Suppressor macrophage (primary cell): Measurements from ENCODE around the gene PPARA.
"Not testable (repeated sequence)": the region's sequence is repeated elsewhere in the genome, so short reads cannot be mapped to it uniquely, and the experiment has no call there.

Experiments used
- DNase-seq, 4 experiments: peaks; one replicate each; pipeline ENCODE4 v3.0.0-alpha.2; 2020 to 2022

PPARA gene

GRCh38 chr22:46176508-46177003 lies 26.2 kb downstream of the PPARA start:
- no peak for DNase-seq

DNA sequence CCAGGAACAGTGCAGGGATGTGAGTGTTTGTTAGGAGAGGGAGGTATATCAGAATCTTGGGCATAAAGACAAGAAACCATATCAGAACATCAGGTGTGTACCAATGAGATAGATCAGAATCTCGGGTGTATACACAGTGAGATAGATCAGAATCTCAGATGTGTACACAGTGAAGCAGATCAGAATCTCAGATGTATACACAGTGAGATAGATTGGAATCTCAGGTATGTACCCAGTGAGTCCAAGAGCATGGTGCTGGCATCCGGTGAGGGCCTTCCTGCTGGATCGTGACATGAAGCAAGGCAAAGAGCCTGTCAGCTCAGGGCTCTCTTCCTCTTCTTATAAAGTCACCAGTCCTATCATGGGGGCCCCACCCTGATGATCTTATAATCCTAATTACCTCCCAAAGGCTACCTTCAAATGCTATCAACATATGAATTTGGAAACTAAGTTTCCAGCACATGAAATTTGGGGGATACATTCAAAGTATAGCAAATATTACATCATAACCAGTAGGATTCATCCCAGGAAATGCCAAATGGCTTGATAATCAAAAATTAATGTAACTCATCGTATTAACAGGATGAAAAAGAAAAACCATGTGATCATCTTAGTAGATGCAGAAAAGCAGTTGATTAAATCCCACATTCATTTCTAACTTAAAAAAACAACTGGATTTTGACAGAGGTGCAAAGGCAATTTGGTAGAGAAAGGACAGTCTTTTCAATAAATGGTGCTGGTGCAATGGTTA lies 28.6 kb downstream of the PPARA start:
- DNase-seq: no peak

DNA sequence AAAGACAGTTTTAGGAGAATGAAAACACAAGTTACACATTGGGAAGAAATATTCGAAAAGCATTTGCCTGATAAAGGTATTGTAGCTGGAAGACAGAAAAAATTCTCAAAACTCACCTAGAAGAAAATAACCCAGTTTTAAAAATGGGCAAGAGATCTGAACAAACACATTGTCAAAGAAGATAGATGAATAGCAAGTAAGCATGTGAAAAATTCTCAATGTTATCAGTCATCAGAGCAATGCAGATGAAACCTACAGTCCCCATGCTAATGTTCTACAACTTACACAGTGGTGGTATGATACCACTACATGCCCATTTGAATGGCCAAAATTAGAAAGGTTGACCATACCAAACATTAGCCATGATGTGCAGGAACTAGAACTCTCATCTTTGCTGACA lies 29.4 kb downstream of the PPARA start:
- DNase-seq: no peak

DNA sequence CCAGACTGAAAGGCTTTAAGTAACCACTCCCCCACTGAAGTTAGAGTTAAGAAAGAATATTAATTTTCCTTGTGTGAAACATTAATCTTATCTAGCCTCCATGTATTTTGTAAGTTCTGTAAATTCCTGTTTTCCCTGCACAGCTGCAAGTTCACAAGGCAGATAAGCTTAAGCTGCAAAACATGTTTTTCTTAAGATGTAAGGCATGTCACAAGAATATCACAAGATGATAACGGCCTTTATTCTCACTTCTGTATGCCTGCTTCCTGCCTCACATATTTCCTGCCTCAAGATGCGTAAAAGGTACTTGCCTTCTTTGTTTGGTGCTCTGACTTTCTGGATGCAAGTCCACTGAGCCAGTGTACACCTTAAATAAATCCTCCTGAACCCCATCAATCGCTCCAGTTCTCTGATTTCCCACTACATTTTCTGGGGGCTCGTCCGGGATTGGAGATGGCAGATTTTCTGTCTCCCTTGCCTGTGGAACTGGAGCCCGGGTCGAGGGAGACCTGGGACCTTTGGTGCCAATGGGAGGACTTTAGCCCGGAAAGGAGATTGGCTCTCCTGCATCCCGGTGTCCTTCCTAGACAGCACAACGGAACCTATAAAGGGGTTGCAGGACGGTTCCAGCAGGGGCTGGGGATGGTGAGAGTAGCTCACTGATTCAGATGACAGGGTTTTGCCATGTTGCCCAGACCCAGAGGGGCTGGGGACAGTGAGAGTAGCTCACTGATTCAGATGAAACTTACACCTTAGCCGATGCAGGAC lies 30.2 kb downstream of the PPARA start:
- DNase-seq: no peak

DNA sequence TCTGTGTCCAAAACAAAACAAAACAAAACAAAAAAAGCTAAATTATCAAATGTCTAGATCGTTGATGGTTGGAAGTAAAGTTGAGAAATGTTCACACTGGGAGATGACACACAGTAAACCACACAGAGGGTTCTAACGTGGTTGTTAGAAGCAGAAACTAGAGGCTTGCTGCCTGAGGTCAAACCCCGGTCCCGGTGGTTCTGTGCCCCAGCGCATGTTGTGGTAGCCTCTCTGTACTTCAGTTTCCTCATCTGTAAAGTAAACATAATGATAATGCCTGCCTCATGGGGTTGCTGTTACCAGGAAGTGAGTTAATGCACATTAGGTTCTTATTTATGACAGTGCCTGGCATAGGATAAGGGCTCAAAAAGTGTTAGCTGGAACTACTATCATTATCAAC lies 33.4 kb downstream of the PPARA start:
- peak in 3 of 4 experiments; percentile 3 to 8 (median 8) for DNase-seq

DNA sequence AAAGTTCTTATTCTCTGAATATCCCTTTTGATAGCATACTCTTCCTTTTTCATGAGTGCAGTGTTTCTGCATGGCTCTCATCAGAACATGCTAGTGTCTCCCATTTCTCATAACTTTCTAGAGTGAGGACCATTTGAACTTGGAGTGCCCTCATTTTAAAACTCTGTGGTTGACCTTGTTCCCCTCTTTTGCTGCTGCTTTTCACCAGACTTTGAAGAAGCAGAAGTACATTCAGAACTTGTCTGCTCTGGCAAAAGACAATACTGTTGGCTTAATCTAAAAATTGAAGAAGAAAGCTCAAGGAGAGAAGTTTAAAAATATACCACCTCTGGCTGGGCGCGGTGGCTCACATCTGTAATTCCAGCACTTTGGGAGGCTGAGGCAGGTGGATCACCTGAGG lies 35.0 kb downstream of the PPARA start:
- DNase-seq: peak; percentile 11 to 60 (median 36)

GRCh38 chr22:46187862-46188261 lies 37.5 kb downstream of the PPARA start:
- DNase-seq: no peak

DNA sequence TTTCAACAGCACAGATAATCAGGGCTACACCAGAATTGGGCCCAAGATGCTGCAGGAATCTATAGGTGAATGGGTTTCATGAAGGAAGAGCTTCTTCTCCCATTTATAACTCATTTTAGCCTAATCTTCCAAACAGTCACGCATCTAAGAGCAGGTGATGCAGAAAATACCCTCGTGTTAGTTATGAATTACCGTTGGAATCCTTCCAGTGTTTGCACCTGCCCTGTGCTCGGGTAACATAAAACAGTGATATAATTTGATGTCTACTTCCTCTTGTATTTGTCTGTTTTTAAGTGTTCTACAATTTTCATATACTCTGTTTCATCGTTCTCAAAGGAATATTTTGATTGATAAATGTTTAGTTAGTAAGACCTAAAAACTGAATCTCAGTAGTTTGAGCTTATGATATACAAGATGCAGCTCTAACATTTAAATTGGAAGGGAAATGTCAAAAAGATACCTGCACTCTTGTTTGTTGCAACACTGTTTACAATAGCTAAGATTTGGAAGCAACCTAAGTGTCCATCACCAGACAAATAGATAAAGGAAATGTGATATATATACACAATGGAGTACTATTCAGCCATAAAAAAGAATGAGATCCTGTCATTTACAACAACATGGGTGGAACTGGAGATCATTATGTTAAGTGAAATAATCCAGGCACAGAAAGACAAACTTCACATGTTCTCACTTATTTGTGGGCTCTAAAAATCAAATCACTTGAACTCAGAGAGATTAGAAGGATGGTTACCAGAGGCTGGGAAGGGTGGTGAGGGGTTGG lies 42.1 kb downstream of the PPARA start:
- DNase-seq: no peak

GRCh38 chr22:46193898-46194310 lies 43.6 kb downstream of the PPARA start:
- no peak for DNase-seq

DNA sequence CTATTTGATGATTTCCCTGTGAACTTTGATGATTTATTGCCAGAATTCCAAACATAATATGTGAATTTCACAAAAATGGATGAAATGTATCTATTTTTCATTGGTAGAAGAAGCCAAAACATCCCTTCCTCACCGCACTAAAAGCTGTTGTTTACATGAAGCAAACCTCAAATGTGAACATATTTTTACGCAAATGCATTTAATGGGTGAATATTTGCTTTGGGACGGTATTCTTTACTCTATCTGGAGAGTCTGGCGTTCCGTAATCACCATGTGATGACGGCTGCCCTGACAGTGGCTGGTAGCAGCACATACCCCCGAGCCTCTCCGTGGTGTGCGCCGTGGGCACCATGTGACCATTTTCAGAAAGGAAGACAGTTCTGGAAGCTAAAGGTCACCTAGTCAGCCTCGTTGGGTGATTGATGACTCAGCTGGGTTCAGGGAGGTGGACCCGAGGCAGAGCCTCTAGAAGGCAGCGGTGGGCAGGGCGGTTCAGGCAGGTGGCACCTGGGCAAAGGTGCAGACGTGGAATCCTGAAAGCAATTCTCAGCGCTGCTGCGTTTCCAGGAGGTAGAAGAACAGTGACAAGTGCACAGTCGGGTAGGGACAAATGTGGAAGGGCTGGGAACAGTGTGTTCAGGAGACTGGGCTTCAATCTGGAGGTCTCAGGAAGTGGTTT lies 45.3 kb downstream of the PPARA start:
- no peak for DNase-seq

GRCh38 chr22:46196278-46196677 lies 46.0 kb downstream of the PPARA start:
- DNase-seq: no peak

- DNase-seq: no peak
Observed at GRCh38 chr22:46198274-46198673, 47.9 kb downstream of the PPARA start.

GRCh38 chr22:46198806-46199205 lies 48.5 kb downstream of the PPARA start:
- DNase-seq: not testable (repeated sequence)

DNA sequence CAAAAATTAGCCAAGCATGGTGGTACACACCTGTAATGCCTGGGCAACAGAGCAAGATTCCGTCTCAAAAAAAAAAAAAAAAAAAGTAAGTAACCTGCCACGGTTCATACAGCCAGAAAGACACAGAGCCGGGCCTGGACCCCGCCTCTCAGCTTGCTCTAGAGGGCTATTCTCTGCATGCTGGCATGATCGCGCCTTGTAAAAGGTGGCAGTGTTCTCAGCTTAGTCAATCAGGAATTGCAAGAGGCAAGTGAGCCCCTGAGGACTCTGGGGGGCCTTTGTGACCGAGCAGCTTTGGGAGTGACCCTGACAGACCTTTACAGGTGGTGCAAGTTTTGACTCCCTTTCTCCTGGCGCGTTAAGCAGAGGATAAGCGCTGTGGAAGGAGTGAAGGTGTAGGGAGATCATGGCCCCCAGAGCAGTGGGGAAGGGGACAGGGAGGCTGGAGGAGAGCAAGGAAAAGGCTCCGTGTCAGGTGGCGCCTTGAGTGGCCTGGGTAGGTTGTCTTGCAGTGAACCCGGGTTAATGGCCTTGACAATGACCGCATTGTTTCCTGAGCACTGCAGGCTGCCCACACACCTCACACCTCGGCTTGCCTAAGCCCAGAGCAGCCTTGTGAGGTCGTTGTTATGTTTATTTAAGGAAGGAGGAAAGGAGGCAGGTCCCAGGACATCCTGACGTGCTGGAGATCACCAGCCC lies 50.9 kb downstream of the PPARA start:
- DNase-seq: peak in 1 of 4 experiments; percentile 12

DNA sequence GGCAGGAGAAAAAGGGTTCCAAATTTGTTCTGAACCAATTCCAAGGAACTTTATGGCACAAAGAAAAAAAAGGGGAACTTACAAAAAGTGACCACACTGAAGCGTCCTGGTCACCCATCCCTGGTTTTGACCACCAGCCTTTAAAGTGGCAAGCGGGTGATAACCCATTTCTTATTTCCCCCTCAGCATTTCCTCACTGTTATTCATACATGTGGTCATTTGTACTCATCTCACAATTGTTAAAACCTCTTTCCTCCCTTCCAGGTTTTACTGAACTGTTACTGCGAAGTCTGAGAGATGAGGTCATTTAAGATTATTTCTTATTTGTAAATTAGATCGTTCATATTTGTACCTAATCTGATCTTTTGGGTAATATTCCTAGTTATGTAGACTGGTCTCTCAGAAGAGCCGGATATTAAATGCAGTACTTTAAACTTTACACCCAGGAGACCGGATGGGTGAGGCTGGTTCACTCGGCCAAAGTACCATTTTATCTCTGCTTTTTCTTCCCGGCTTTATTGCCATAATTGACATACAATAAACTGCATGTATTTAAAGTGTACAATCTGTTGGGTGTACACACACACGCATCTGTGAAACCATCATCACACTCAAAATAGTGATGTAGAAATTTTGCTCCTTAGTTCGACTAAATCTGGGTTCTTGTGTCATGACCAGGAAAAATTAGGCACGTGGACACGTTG lies 52.7 kb downstream of the PPARA start:
- no peak for DNase-seq

DNA sequence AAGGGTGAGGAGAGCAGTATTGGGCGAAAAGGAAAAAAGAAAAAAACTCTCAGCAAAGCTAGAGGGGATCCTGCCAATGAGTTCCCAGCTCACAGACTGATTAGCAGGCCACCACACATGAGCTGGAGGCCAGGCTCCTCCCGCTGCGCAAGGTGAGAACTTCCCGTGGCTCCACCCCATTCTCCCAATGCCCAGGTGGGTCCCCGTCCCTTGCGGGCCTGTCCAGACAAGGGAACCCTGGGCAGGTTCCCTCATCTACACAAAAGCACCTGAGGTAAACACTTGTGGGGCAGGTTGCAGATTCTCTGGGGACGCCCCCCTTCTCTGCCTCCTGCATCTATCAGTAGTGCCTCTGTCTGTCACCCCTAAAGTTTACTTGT lies 53.3 kb downstream of the PPARA start:
- no peak for DNase-seq

GRCh38 chr22:46209262-46209661 lies 58.9 kb downstream of the PPARA start:
- no peak for DNase-seq

GRCh38 chr22:46212195-46212594 lies 61.9 kb downstream of the PPARA start:
- no peak for DNase-seq

- peak; percentile 32 to 75 (median 46) for DNase-seq
Observed at GRCh38 chr22:46213052-46213451, 62.7 kb downstream of the PPARA start.

DNA sequence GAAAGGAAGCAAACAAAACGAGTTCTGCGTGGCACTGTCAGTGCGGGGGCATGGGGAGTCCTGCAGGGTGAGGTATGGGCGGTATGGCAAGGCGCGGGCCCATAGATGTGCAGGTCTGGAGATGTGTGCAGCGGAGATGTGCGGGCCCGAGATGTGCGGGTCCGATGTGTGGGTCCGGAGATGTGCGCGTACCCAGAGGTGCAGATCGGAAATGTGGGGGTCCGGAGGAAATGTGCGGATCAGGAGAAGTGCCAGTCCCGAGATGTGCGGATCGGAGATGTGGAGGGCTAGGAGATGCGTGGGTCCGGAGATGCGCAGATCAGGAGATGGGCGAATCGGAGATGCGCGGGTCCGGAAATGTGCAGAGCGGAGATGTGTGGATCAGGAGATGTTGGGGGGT lies 63.8 kb downstream of the PPARA start:
- no peak for DNase-seq

GRCh38 chr22:46214616-46215015 lies 64.3 kb downstream of the PPARA start:
- no peak for DNase-seq
